GM18909 (cell line): ENCODE data around the gene SHISA7.

Experiments
- ATAC-seq: cut with Tn5 transposase; IDR thresholded peaks from one replicate; pipeline ENCODE4 v1.9.1; 2021; ENCODE audit warnings: mild to moderate bottlenecking; ENCODE audit not compliant: unreplicated experiment, poor library complexity

SHISA7 gene

DNA sequence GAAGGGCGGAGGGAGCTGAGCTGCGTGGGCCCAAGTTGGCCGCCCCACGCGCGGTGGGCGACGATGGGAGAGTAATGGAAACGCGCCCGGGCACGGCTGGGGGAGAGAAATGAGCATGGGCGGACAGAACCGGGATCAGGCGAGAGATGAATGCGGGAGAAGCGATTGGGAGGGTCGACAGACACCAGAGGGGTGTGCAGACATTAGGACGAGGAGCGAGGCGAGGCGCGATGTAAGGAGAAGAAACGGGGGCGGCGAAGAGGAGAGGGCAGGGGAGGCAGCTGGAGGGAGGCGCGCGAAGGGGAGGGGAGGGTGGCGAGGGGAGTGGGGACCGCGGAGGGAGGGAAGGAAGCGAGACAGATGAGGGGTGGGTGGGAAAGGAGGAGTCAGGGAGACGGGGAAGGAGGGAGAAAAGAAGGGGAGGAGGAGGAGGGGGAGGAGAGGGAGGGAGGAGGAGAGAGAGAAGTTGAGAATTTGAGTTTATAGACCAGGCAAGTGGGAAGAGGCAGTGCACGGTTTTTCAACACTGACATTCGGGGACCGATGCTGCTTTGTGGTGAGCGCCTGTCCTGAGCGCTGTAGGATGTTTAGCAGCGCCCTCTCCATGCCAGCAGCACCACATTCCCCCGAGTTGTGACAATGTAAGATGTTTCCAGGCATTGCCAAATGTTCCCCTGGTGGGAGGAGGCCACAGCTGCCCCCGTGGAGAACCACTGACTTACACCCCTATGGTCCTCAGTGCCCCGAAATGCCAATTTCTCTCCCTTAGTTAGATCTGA lies at the start of gene SHISA7:
TSS of gene SHISA7 (minus strand) at position 256 of the 779 bp plus-strand sequence. CDS start 437 bp downstream, outside the sequence.
- ATAC-seq = no peak

DNA sequence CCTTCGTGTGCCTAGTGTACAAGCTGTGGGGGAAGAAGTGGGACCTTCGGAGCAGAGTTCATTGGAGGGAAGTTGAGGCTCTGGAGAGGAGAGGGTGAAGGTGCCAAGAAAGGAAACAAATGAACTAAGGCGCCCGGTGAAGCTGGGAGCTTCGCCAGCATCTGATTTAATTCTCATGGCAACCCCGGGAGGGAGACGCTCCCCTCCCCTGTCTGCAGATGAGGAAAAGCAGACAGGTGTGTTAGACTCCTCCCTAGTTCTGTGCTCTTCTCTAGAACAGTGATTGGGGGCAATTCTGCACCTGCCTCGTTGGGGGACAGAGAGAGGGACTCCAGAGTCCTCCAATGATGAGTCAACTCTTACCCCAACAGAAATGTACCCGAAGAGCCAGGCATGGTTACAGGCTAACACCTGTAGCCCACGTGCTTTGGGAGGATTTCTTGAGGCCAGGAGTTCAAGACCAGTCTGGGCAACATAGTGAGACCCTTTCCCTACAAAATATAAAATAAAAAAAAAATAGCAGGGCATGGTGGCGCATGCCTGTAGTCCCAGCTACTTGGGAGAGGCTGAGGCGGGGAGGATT lies 49.4 kb upstream of the SHISA7 start:
- ATAC-seq = no peak

DNA sequence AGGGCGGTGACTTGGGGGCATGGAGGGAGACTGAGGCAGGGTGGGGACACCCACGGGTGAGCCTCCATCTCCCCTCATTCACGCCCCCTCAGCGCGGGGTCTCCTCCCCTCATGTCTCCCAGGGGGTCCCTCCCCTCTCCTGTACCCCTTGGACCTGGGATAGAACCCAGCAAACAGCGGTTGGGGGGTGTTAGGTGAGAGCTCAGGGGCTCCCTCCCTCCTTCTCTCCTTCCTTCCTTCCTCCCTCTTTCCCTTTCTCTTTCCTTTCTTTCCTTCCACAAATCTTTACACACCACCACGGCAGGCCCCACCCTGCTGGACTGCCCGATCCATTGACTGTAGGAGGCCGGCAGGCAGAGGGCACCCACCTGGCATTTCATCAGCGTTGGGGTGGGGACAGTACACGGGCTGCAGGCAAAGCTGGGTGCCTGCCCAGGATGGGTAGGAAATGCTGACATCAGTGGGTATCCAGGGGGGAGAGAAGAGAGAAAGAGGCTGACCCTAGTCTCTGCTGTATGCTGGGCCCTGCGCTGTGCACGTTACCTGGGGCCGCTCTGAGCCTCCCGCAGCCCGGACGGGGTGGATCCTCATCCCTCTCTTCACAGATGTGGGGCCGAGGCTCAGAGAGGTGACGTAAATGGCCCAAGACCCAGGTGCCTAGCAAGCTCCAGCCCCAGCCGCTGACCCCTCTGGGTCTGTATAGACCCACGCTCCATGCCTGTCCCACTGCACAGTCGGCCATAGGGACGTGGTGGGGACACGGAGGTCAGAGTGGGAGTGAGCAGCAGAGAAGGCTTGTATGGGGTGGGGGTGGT lies 48.7 kb upstream of the SHISA7 start:
- no peak for ATAC-seq

DNA sequence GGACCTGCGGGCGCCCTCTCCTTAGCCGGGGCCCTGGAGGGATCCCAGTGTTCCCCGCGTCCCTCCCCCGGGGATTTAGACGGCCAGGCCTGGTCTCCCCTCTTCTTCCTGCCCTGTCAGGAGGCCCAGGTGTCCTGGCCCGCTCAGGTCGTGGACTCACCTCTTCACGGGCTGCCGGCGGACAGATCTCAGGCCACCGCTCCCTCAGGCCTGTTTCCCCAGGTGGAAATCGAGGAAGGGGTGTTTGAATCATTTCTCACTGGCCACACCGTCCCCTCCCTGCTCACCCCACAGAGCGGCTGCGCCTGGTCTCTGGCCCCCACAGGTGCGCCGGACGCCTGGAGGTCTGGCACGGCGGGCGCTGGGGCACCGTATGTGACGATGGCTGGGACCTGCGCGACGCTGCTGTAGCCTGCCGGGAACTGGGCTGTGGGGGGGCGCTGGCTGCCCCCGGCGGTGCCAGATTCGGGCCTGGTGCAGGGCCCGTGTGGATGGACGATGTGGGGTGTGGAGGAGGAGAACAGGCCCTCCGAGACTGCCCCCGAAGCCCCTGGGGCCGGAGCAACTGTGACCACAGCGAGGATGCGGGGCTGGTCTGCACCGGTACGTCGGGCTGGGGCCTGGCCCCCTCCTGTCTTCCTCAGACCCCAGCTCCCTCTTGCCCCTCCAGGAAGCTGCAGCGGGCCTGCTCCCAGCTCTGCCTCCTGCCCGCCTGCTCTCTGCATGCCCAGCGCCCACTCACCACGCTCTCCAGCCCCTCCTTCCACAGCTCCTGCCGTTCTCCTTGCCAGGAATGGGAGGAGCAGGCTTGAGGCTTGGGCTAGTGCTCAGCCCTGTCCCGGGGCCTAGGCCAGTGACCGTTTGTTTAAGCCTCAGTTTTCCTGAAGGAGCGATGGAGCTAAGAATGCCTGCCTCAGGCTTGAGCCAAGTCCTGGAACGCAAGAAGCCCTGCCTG lies 47.7 kb upstream of the SHISA7 start:
- ATAC-seq = no peak

DNA sequence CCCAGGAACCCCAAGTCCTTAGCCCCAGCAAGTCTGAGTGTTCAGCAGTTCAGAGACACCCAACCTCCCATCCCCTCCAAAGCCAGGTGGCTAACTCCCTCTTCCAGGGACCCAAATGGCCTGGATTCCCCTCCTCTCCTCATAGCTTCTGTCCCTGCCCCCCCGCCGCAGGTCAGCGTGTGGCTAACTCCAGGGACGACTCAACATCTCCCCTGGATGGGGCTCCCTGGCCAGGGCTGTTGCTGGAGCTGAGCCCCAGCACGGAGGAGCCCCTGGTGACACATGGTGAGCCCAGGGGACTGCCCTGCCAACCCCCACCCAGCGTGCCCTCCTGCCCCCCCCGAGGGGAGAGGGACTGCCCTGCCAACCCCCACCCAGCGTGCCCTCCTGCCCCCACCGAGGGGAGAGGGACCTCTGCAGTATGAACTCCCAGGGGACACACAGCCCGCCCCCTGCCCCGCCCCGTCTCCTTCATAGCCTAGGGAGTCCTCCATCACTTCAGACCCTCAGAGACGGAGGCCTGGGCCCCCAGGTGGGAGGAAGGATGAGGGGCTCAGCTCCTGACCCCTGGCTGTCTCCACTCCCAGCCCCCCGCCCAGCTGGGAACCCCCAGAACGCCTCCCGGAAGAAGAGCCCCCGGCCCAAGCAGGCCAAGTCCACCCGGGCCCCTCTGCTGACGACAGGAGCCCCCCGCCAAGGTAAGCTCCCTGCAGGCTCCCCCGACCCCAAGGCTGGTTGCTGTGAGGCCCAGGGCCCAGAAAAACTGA lies 46.8 kb upstream of the SHISA7 start:
- ATAC-seq = no peak

DNA sequence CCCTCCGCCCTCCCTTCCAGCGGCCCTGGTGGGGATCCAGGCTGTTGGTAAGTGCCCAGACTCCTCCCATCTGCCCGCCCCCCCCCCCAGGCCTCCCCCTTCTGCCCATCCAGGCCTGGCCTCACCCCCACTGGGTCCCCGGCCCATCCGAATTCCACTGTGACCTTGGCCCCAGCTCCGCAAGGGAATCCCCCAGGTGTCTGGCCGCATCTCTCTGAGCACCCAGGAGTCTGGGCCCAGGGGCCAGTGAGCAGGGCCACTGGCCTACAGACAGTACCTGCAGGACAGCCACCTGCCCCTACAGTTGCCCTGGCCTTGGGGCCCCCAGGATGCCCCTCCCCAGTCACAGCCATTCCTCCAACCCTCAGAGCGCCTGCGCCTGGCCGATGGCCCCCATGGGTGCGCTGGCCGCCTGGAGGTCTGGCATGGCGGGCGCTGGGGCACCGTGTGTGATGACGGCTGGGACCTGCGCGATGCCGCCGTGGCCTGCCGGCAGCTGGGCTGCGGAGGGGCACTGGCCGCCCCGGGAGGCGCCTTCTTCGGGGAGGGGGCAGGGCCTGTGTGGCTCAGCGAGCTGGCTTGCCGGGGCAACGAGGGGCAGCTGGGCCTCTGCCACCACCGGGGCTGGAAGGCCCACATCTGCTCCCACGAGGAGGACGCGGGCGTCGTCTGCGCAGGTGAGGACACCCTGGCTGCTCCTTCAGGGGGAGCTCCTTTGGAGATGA lies 46.0 kb upstream of the SHISA7 start:
- no peak for ATAC-seq

DNA sequence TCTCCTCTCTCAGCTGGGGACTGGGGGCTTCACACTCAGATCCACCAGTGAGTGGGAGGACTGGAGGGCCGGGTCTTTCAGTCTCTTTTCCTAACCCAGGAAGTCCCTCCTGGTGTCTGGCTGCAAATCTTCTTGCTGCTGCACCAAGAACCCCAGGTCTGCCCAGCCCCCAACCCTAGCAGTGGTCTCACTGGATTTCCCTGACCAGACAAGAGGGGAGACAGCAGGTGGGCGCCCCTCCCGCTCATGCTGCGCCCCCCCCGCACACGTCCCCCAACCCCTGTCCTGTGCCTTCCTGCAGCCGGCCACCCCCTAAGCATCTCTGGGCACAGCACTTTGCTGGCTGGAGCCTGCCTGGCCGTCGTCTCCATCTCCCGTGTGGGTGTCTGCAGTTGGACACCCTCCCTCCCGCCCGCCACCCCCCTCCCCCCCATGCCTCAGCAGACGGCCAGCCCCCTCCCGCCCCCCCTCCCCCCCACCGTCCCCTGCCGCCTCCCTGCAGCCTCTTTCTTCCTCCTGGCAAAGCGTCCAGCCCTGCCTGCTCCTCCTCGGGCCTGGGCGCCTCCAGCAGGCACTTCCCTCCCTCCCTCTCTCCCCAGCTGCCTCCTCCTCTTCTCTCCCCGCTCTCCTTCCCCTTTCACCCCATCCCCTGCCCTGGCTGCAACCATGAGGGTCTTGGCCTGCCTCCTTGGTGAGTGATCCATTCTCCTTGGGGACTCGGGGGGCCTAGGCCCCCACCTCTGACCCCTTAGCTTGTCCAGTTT lies 45.0 kb upstream of the SHISA7 start, which contains the start of gene SSC5D:
TSS of gene SSC5D (plus strand) at position 513 of the 764 bp plus-strand sequence. CDS start at position 667, 154 bp downstream.
- ATAC-seq = no peak

DNA sequence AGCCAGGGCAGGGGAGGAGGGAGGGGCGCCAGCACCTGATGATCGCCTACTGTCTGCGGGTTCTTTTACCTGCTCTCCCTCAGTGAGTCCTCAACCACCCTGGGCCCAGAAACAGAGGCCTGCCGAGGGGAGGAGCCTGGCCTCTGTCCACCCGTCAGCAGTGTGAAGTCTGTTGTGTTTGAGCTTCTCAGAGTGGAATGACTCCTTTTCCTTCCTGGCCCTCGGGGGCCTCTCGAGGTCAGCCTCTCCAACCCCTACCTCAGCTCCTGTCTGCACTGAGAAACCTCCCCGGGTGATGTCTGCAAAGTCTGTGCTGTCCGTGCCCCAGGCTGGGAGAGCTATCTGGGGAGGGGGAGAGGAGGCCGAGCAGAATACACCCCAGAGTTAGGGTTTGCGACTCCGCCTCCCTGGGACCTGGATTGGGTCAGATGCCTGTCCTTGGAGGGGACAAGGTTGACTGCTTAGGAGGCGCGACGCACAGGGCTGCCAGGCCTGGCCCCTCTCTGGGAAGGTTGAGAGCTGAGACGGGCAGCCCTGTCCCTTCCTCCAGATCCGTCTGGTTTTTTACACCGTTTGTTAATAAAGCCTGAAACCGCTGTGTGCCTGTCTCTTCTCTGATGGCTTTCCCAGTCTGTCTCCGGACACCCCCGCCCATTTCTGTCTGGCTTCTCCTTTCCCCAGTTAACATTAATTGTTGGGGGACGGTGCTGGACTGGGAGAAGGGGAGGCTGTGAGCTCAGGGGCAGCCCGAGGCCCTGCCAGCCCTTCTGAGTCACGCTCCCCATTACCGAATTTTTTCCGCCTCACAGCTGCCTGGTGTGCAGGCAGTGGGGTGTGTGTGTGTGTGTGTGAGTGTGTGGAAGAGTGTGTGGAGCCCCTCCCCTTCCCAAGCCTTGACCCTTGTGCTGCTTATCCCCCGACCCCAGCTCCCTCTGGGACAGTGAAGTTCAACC lies 44.1 kb upstream of the SHISA7 start:
- no peak for ATAC-seq

DNA sequence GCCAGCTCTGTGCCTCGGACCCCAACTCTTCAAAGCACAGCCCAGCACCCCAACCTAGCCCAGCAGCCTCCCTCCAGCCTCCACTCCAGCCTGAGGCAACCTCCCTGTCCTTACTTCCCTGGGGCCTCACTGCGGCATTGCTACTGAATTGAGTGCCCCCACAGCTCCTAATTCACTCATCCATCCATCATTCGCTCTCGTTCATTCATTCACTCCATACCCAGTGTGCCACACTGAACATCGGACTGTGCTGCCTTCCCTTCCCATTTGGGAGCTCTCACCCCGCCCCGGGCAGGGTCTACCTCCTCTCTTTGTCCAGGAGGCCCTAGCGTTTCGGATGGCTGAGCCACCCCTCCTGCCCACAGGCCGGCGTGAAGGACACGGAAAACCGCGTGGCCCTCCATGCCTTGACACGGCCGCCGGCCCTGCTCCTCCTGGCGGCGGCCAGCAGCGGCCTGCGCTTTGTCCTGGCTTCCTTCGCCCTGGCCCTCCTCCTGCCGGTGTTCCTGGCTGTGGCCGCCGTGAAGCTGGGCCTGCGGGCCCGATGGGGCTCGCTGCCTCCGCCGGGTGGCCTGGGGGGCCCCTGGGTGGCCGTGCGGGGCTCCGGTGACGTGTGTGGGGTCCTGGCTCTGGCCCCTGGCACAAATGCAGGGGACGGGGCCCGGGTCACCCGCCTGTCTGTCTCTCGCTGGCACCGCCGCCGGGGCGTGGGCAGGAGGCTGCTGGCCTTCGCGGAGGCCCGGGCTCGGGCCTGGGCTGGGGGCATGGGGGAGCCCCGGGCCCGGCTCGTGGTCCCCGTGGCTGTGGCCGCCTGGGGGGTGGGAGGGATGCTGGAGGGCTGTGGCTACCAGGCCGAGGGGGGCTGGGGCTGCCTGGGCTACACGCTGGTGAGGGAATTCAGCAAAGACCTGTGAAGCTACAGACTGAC lies 43.2 kb upstream of the SHISA7 start:
- ATAC-seq = no peak

DNA sequence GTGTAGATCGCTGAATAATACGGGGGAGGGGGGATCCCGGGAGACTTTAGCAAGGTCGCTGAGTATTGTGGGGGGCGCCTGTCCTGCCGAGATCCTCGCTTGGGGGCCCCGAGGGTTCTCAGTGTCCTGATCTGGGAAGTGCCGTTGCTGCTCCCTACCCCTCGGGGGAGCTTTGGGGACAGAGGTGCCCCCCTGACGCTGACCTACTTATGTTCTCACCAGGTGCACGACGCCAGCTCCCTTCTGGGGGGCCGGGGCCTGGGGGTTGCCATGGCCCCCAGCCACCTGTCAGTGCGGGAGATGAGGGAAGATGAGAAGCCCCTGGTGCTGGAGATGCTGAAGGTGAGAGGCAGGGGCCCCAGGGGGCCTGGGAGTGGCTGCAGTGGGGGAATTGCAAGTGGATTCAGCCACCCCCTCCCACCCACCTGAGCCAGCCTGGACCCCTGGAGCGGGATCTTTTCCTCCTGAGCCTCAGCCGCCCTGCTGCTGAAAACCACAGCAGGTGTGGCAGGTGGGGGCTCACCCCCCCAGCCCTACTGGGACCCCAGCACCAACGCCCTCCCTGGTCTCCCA lies 42.4 kb upstream of the SHISA7 start:
- no peak for ATAC-seq

DNA sequence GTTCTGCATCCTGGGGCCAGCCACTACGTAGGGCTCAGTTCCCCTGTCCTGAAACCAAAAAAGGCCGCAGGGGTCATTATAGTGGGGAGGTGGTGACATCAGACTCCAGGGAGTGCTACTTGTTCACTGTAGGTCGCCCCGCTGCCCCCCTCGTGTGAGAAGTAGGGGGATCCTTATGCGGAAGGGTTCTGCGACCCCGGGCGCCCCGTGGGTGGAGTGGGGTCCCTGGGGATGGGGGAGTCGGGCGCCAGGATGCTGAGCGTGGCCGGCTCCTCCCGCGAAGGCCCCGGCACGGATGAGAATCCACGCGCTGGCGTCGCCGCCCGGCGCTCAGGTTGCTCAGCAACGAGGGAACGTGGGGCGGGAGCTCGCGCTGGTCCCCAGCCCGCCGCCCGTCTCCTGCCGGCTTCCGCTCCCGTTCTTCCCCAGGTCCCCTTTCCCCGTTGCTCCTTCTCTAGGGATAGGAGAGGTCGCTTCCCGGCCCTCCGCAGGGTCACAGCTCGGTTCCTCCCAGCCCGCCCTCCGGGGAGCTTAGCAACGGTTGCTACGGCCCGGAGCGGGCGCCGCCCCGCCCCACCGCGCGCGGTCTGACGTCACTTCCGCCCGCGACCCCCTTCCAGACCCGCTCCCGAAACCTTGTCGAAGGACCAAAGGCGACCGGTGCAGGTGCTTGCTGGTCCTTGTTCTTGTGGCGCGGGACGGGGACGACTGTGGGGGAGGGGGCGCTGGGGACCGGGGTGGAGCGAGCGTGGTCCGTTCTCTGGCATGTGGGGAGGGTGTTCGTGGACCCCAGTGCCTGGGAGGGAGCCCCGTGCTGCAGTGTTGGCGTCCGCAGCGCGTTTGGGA lies 41.7 kb upstream of the SHISA7 start, which contains the start of gene NAT14:
TSS of gene NAT14 (plus strand) at position 596 of the 846 bp plus-strand sequence. CDS start 521 bp downstream, outside the sequence.
- ATAC-seq = peak; percentile 61

DNA sequence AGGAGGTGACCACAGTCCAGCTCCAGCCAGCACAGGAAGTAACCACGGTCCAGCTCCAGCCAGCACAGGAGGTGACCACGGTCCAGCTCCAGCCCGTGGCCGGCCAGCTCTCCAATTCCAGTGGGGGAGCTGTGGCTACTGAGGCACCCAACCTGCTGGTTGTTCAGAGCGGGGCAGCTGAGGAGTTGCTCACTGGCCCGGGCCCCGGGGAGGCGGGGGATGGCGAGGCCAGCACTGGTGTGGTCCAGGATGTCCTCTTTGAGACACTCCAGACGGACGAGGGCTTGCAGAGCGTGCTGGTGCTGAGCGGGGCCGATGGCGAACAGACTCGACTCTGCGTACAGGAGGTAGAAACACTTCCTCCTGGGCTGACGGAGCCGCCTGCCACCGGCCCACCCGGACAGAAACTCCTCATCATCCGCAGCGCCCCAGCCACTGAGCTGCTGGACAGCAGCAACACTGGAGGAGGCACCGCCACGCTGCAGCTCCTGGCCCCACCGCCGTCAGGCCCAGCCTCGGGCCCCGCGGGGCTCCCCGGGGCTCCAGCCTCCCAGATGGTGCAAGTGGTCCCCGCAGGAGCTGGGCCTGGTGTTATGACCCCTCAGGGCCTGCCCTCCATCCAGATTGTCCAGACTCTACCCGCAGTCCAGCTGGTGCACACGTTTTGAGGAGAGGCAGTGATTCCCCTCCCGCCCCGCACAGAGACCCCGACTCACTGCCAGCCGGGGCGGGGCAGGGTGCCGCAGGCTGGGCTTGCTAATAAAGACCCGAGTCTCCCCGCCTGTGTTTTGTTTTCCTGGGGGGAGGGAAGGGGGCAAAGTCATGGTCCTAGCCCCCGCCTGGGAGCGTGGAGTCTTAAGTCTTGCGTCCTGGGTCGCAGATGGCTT lies 40.8 kb upstream of the SHISA7 start:
- no peak for ATAC-seq

DNA sequence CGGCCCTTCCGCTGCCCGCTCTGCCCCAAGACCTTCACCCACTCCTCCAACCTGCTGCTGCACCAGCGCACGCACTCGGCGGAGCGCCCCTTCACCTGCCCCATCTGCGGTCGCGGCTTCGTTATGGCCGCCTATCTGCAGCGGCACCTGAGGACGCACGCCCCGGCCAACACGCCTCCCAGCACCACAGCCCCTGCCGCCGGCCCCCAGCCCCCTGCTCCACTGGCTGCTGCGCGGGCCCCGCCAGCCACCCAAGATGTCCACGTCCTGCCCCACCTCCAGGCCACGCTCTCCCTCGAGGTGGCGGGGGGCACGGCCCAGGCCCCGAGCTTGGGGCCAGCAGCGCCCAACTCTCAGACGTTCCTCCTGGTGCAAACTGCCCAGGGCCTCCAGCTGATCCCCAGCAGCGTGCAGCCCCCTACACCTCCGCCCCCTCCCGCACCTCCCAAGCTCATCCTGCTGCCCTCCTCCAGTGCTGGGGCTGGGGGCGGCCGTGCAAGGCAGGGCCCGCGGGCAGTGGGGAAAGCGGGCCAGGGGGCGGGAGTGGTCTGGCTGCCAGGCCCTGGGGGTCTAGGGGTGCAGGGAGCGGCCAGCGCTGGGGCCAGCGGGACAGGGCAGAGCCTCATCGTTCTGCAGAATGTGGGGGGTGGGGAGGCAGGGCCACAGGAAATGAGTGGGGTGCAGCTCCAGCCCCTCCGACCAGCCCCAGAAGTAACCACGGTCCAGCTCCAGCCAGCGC lies 40.0 kb upstream of the SHISA7 start:
- ATAC-seq = no peak
